Measurements from ENCODE around the gene BAG1. TPM values are rescaled to one million over a fixed set of nuclear protein-coding genes. Genes with fewer than 3 reads are reported as not detected.

BAG1 gene
- total RNA-seq, 2 experiments from 2014 or later = 63.8 to 73.2 TPM

GRCh38 chr9:33291031-33291397, 26.5 kb upstream of the BAG1 start:
- H3K27me3 Mint-ChIP-seq = no peaks in the 10 kb centered on the region

GRCh38 chr9:33290247-33291030, 25.9 kb upstream of the BAG1 start, which contains the start of gene NFX1:
TSS of gene NFX1 (plus strand) at chr9:33290516. CDS start at chr9:33290573, 57 bp downstream.
- POLR2A ChIA-PET = interaction anchor here (0.6 to 2.5 kb wide), 20 partner anchors 8 to 764 kb away, joined by 3 to 36 read pairs (median 4); partner anchors contain the start of genes APTX, AQP3, B4GALT1 and BAG1
- ATAC-seq (ENCODE audit: low read depth) = peak; percentile 89
- no peaks in the 10 kb centered on the region for H3K27me3 Mint-ChIP-seq
- H3K9me3 Mint-ChIP-seq = no peaks in the 10 kb centered on the region
- peak; percentile 97 for DNase-seq
- peak within 1 kb of the TSS; percentile 98 for H3K27ac Mint-ChIP-seq
- peak within 1 kb of the TSS; percentile 93 for H3K4me3 Mint-ChIP-seq
- H3K36me3 Mint-ChIP-seq = peaks cover 24% of the 10 kb centered on the region
- H3K4me1 Mint-ChIP-seq = peaks cover 45% of the 10 kb centered on the region

More at GRCh38 chr9:33291031-33291397, 26.5 kb upstream of the BAG1 start:
- H3K4me3 Mint-ChIP-seq = peak overlapping the region; percentile 93
- H3K9me3 Mint-ChIP-seq = no peaks in the 10 kb centered on the region
- peaks cover 44% of the 10 kb centered on the region for H3K4me1 Mint-ChIP-seq
- H3K36me3 Mint-ChIP-seq = peaks cover 26% of the 10 kb centered on the region
- DNase-seq (no peak), ATAC-seq (ENCODE audit: low read depth) (no peak)
- POLR2A ChIA-PET = interaction anchor here (1.1 to 2.5 kb wide), 9 partner anchors 7 to 265 kb away, joined by 3 to 36 read pairs (median 6); partner anchors contain the start of genes B4GALT1, BAG1, CHMP5 and DNAJA1
- peak overlapping the region; percentile 98 for H3K27ac Mint-ChIP-seq

GRCh38 chr9:33289936-33290246, 25.4 kb upstream of the BAG1 start:
- peak overlapping the region; percentile 98 for H3K27ac Mint-ChIP-seq
- H3K4me3 Mint-ChIP-seq = peak overlapping the region; percentile 93
- peaks cover 43% of the 10 kb centered on the region for H3K4me1 Mint-ChIP-seq
- ATAC-seq (ENCODE audit: low read depth) (no peak), DNase-seq (no peak)
- H3K27me3 Mint-ChIP-seq = no peaks in the 10 kb centered on the region
- POLR2A ChIA-PET = interaction anchor here (0.7 to 2.5 kb wide), 19 partner anchors 9 to 764 kb away, joined by 3 to 36 read pairs (median 5); partner anchors contain the start of genes APTX, AQP3, B4GALT1 and BAG1
- H3K36me3 Mint-ChIP-seq = peaks cover 22% of the 10 kb centered on the region
- no peaks in the 10 kb centered on the region for H3K9me3 Mint-ChIP-seq

- ATAC-seq (ENCODE audit: low read depth) (no peak), DNase-seq (peak; percentile 53)
- POLR2A ChIA-PET = interaction anchor here (0.7 to 2.5 kb wide), 17 partner anchors 11 to 763 kb away, joined by 3 to 36 read pairs (median 4); partner anchors contain the start of genes APTX, AQP3, B4GALT1 and BAG1
- Mint-ChIP-seq H3K36me3 (peaks cover 18% of the 10 kb centered on the region), H3K9me3 (no peaks in the 10 kb centered on the region), H3K27ac (peak overlapping the region; percentile 98), H3K4me1 (peaks cover 39% of the 10 kb centered on the region), H3K27me3 (no peaks in the 10 kb centered on the region), H3K4me3 (peak overlapping the region; percentile 93)
Observed at GRCh38 chr9:33289496-33289895, 25.0 kb upstream of the BAG1 start.

- DNase-seq = no peak
- H3K27ac Mint-ChIP-seq = peak overlapping the region; percentile 98
- POLR2A ChIA-PET = interaction anchor here (1.0 to 2.5 kb wide), 6 partner anchors 15 to 185 kb away, joined by 3 to 36 read pairs (median 12); partner anchors contain the start of genes AQP3, BAG1, CHMP5 and NOL6
- no peak for ATAC-seq (ENCODE audit: low read depth)
- H3K4me3 Mint-ChIP-seq = peak overlapping the region; percentile 93
- H3K9me3 Mint-ChIP-seq = no peaks in the 10 kb centered on the region
- peaks cover 15% of the 10 kb centered on the region for H3K36me3 Mint-ChIP-seq
- peaks cover 37% of the 10 kb centered on the region for H3K4me1 Mint-ChIP-seq
- H3K27me3 Mint-ChIP-seq = no peaks in the 10 kb centered on the region
Observed at GRCh38 chr9:33288828-33289483, 24.4 kb upstream of the BAG1 start.

GRCh38 chr9:33288235-33288634, 23.7 kb upstream of the BAG1 start:
- no peaks in the 10 kb centered on the region for H3K27me3 Mint-ChIP-seq
- peaks cover 15% of the 10 kb centered on the region for H3K36me3 Mint-ChIP-seq
- ATAC-seq (ENCODE audit: low read depth) (no peak), DNase-seq (no peak)
- peaks cover 34% of the 10 kb centered on the region for H3K4me1 Mint-ChIP-seq
- peak overlapping the region; percentile 53 for H3K4me3 Mint-ChIP-seq
- POLR2A ChIA-PET = interaction anchor here (1.0 to 1.5 kb wide), 2 partner anchors 14 to 24 kb away, joined by 3 to 6 read pairs; partner anchors contain the start of gene BAG1
- no peaks in the 10 kb centered on the region for H3K9me3 Mint-ChIP-seq
- peak overlapping the region; percentile 85 for H3K27ac Mint-ChIP-seq

GRCh38 chr9:33287087-33287490, 22.6 kb upstream of the BAG1 start:
- POLR2A ChIA-PET = interaction anchor here (0.7 to 1.5 kb wide), 5 partner anchors 21 to 180 kb away, joined by 3 to 6 read pairs (median 3); partner anchors contain the start of gene BAG1
- Mint-ChIP-seq H3K9me3 (no peaks in the 10 kb centered on the region), H3K27me3 (no peaks in the 10 kb centered on the region), H3K4me3 (no peak overlapping the region), H3K4me1 (peaks cover 26% of the 10 kb centered on the region), H3K27ac (peak overlapping the region; percentile 65), H3K36me3 (peaks cover 12% of the 10 kb centered on the region)
- DNase-seq (no peak), ATAC-seq (ENCODE audit: low read depth) (no peak)

- no peak for ATAC-seq (ENCODE audit: low read depth)
- no peak for DNase-seq
- Mint-ChIP-seq H3K4me3 (no peak overlapping the region), H3K27ac (no peak overlapping the region), H3K4me1 (peaks cover 21% of the 10 kb centered on the region), H3K27me3 (no peaks in the 10 kb centered on the region), H3K36me3 (peaks cover 13% of the 10 kb centered on the region), H3K9me3 (no peaks in the 10 kb centered on the region)
- POLR2A ChIA-PET = interaction anchor here (0.7 to 0.9 kb wide), 3 partner anchors 31 to 172 kb away, joined by 3 to 5 read pairs (median 3); no protein-coding TSS in a partner anchor
Observed at GRCh38 chr9:33285502-33285901, 21.0 kb upstream of the BAG1 start.

- ATAC-seq (ENCODE audit: low read depth) (no peak), DNase-seq (no peak)
- Mint-ChIP-seq H3K4me1 (peaks cover 11% of the 10 kb centered on the region), H3K27me3 (no peaks in the 10 kb centered on the region), H3K9me3 (no peaks in the 10 kb centered on the region), H3K4me3 (no peak overlapping the region), H3K27ac (no peak overlapping the region), H3K36me3 (peaks cover 44% of the 10 kb centered on the region)
- POLR2A ChIA-PET = no interaction called here
Observed at GRCh38 chr9:33277484-33277883, 13.0 kb upstream of the BAG1 start.

- ATAC-seq (ENCODE audit: low read depth) (no peak), DNase-seq (no peak)
- no peaks in the 10 kb centered on the region for H3K9me3 Mint-ChIP-seq
- no peaks in the 10 kb centered on the region for H3K27me3 Mint-ChIP-seq
- peaks cover 23% of the 10 kb centered on the region for H3K4me1 Mint-ChIP-seq
- H3K36me3 Mint-ChIP-seq = peaks cover 49% of the 10 kb centered on the region
- H3K4me3 Mint-ChIP-seq = no peak overlapping the region
- POLR2A ChIA-PET = interaction anchor here (1.1 to 1.3 kb wide), 3 partner anchors 9 to 14 kb away, joined by 3 to 4 read pairs (median 3); partner anchors contain the start of gene CHMP5
- H3K27ac Mint-ChIP-seq = no peak overlapping the region
Observed at GRCh38 chr9:33273972-33274328, 9.4 kb upstream of the BAG1 start.

GRCh38 chr9:33273266-33273971, 8.9 kb upstream of the BAG1 start:
- no peak overlapping the region for H3K27ac Mint-ChIP-seq
- POLR2A ChIA-PET = interaction anchor here (1.1 to 1.3 kb wide), 3 partner anchors 8 to 15 kb away, joined by 3 to 4 read pairs (median 3); partner anchors contain the start of gene CHMP5
- H3K4me3 Mint-ChIP-seq = no peak overlapping the region
- ATAC-seq (ENCODE audit: low read depth) (no peak), DNase-seq (no peak)
- H3K4me1 Mint-ChIP-seq = peaks cover 24% of the 10 kb centered on the region
- no peaks in the 10 kb centered on the region for H3K9me3 Mint-ChIP-seq
- no peaks in the 10 kb centered on the region for H3K27me3 Mint-ChIP-seq
- H3K36me3 Mint-ChIP-seq = peaks cover 50% of the 10 kb centered on the region

- no peak for DNase-seq
- no peak overlapping the region for H3K27ac Mint-ChIP-seq
- no peaks in the 10 kb centered on the region for H3K27me3 Mint-ChIP-seq
- POLR2A ChIA-PET = interaction anchor here (0.8 kb wide), 1 partner anchor 247 kb away, joined by 3 read pairs; the partner anchor contains the start of gene DNAJA1
- no peak for ATAC-seq (ENCODE audit: low read depth)
- no peaks in the 10 kb centered on the region for H3K9me3 Mint-ChIP-seq
- H3K36me3 Mint-ChIP-seq = peaks cover 51% of the 10 kb centered on the region
- H3K4me3 Mint-ChIP-seq = no peak overlapping the region
- H3K4me1 Mint-ChIP-seq = peaks cover 32% of the 10 kb centered on the region
Observed at GRCh38 chr9:33272061-33272460, 7.6 kb upstream of the BAG1 start.
